BE2C (cell line): Measurements from ENCODE around the gene TMEM147.

Experiments
- DNase-seq: peaks from one replicate; pipeline ENCODE4 v3.0.0-alpha.2; 2020
- H3K27me3 ChIP-seq: fragments of 250-450 bp; sonication (Bioruptor Pico); 2 replicates; pipeline ENCODE4 v1.5.1; 2020; ENCODE audit warnings: mild to moderate bottlenecking
- H3K36me3 ChIP-seq: fragments of 250-450 bp; sonication (Bioruptor Pico); 2 replicates; pipeline ENCODE4 v1.5.1; 2020; ENCODE audit warnings: mild to moderate bottlenecking
- H3K4me1 ChIP-seq: fragments of 250-450 bp; sonication (Bioruptor Pico); 2 replicates; pipeline ENCODE4 v1.5.1; 2020
- H3K4me3 ChIP-seq: 2 replicates; pipeline ENCODE4 v1.5.1; 2011; ENCODE audit warnings: low read depth, low read length
- H3K9me3 ChIP-seq: fragments of 250-450 bp; sonication (Bioruptor Pico); 2 replicates; pipeline ENCODE4 v1.5.1; 2020
- CTCF ChIP-seq: IDR thresholded peaks from 2 replicates; pipeline ENCODE4 v1.5.1; 2012; ENCODE audit warnings: mild to moderate bottlenecking, low read depth, low read length

Gene TMEM147

GRCh38 chr19:35514282-35514809 lies 31.1 kb upstream of the TMEM147 start:
- Histone ChIP-seq H3K36me3 (no peaks in the 10 kb centered on the region), H3K27me3 (peaks cover 32% of the 10 kb centered on the region), H3K4me1 (no peaks in the 10 kb centered on the region), H3K9me3 (no peaks in the 10 kb centered on the region), H3K4me3 (no peak overlapping the region)
- DNase-seq: peak; percentile 24
- TF ChIP-seq CTCF: no peak

GRCh38 chr19:35516310-35516709 lies 29.1 kb upstream of the TMEM147 start:
- Histone ChIP-seq H3K9me3 (no peaks in the 10 kb centered on the region), H3K36me3 (no peaks in the 10 kb centered on the region), H3K4me3 (no peak overlapping the region), H3K27me3 (peaks cover 12% of the 10 kb centered on the region), H3K4me1 (no peaks in the 10 kb centered on the region)
- no peak for DNase-seq
- TF ChIP-seq CTCF: no peak

GRCh38 chr19:35517342-35517741 lies 28.1 kb upstream of the TMEM147 start:
- Histone ChIP-seq H3K27me3 (peaks cover 9% of the 10 kb centered on the region), H3K4me1 (no peaks in the 10 kb centered on the region), H3K36me3 (no peaks in the 10 kb centered on the region), H3K4me3 (no peak overlapping the region), H3K9me3 (no peaks in the 10 kb centered on the region)
- TF ChIP-seq CTCF: no peak
- no peak for DNase-seq

GRCh38 chr19:35518313-35518712 lies 27.1 kb upstream of the TMEM147 start:
- H3K9me3 ChIP-seq: no peaks in the 10 kb centered on the region
- DNase-seq: no peak
- no peaks in the 10 kb centered on the region for H3K36me3 ChIP-seq
- no peak for TF ChIP-seq CTCF
- H3K4me1 ChIP-seq: no peaks in the 10 kb centered on the region
- no peak overlapping the region for H3K4me3 ChIP-seq
- H3K27me3 ChIP-seq: peaks cover 3% of the 10 kb centered on the region

- no peak overlapping the region for H3K4me3 ChIP-seq
- DNase-seq: no peak
- TF ChIP-seq CTCF: no peak
These were observed 26.1 kb upstream of the TMEM147 start for GRCh38 chr19:35519291-35519690.

GRCh38 chr19:35521124-35521743 lies 24.2 kb upstream of the TMEM147 start:
- Histone ChIP-seq H3K4me1 (no peaks in the 10 kb centered on the region), H3K9me3 (no peaks in the 10 kb centered on the region), H3K27me3 (no peaks in the 10 kb centered on the region), H3K36me3 (no peaks in the 10 kb centered on the region), H3K4me3 (no peak overlapping the region)
- TF ChIP-seq CTCF: no peak
- DNase-seq: no peak

More at GRCh38 chr19:35519291-35519690, 26.1 kb upstream of the TMEM147 start:
- Histone ChIP-seq H3K36me3 (no peaks in the 10 kb centered on the region), H3K4me1 (no peaks in the 10 kb centered on the region), H3K9me3 (no peaks in the 10 kb centered on the region), H3K27me3 (no peaks in the 10 kb centered on the region)
